HCT116 (cell line): ENCODE data around the gene GNAT1.

Source experiments
- ATF3 ChIP-seq: IDR thresholded peaks from 2 replicates; pipeline ENCODE4 v1.6.1; 2012
- CEBPB ChIP-seq: IDR thresholded peaks from 2 replicates; pipeline ENCODE4 v1.6.1; 2012; ENCODE audit warnings: low read depth
- CTCF ChIP-seq, 3 experiments: fragments of 200-600 bp in 1 of 3; sonication (generic) in 1 of 3; IDR thresholded peaks in 2 of 3; conservative IDR thresholded peaks in 1 of 3; 2 replicates each; pipeline ENCODE4 v1.5.1; 2012 to 2017; ENCODE audit warnings: low read depth in 2 of 3, low read length in 2 of 3, antibody characterized with exemption in 1 of 3, borderline replicate concordance in 1 of 3, control low read depth in 1 of 3, mild to moderate bottlenecking in 1 of 3, mixed read lengths in 1 of 3, mixed run types in 1 of 3, moderate library complexity in 1 of 3; ENCODE audit not compliant: insufficient read depth in 1 of 3
- EZH2 ChIP-seq: fragments of 200-600 bp; sonication (generic); IDR thresholded peaks from 2 replicates; pipeline ENCODE4 v1.6.1; 2017; ENCODE audit warnings: antibody characterized with exemption, mixed run types
- MAX ChIP-seq: IDR thresholded peaks from 2 replicates; pipeline ENCODE4 v1.6.1; 2012
- POLR2A ChIP-seq: IDR thresholded peaks from 2 replicates; pipeline ENCODE4 v1.7.0; 2011; ENCODE audit warnings: borderline replicate concordance; ENCODE audit not compliant: insufficient read depth, insufficient read length; ENCODE audit errors: extremely low read depth
- SRF ChIP-seq: IDR thresholded peaks from 2 replicates; pipeline ENCODE4 v1.6.1; 2012; ENCODE audit warnings: low read depth
- ZFX ChIP-seq: fragments of 450-650 bp; IDR thresholded peaks from 2 replicates; pipeline ENCODE4 v1.6.1; 2017

GRCh38 chr3:50233176-50233575 is 41.8 kb downstream of the GNAT1 start:
- no peak for TF ChIP-seq ZFX
- TF ChIP-seq SRF: no peak
- no peak for TF ChIP-seq CTCF (IDR thresholded peaks at IDR 0.05 in 2 of 3, conservative IDR thresholded peaks at IDR 0.05 in 1 of 3; ENCODE audit: borderline replicate concordance in 1 of 3, insufficient read depth in 1 of 3, low read depth in 2 of 3, low read length in 2 of 3)
- no peak for TF ChIP-seq POLR2A
- TF ChIP-seq EZH2: no peak
- TF ChIP-seq MAX: no peak
- no peak for TF ChIP-seq CEBPB
- no peak for TF ChIP-seq ATF3
